H9 (cell line): ENCODE results near the gene DOK5. TPM values are rescaled to one million over a fixed set of nuclear protein-coding genes. Genes with fewer than 3 reads are reported as not detected.

Experiments
- DNase-seq: peaks from one replicate; pipeline ENCODE4 v3.0.0-alpha.2; 2017
- H2AFZ ChIP-seq: one replicate; pipeline ENCODE4 v1.6.1; 2013; ENCODE audit warnings: mild to moderate bottlenecking, low read length, control low read depth, moderate library complexity
- H2AK5ac ChIP-seq: 2 replicates; pipeline ENCODE4 v1.6.1; 2013; ENCODE audit warnings: low read length, control low read depth, mixed read lengths; ENCODE audit not compliant: insufficient read length
- H2BK120ac ChIP-seq: one replicate; pipeline ENCODE4 v1.6.1; 2013; ENCODE audit warnings: low read depth, mild to moderate bottlenecking, low read length, control low read depth, inconsistent platforms; ENCODE audit not compliant: poor library complexity, severe bottlenecking
- H2BK12ac ChIP-seq: 2 replicates; pipeline ENCODE4 v1.6.1; 2013; ENCODE audit warnings: low read length, control low read depth, mixed read lengths, low read depth; ENCODE audit not compliant: insufficient read length
- H2BK15ac ChIP-seq: 2 replicates; pipeline ENCODE4 v1.6.1; 2013; ENCODE audit warnings: low read depth, low read length, control low read depth
- H2BK20ac ChIP-seq: one replicate; pipeline ENCODE4 v1.6.1; 2013; ENCODE audit warnings: low read depth, mild to moderate bottlenecking, low read length, control low read depth, inconsistent platforms; ENCODE audit not compliant: poor library complexity, severe bottlenecking
- H2BK5ac ChIP-seq: 2 replicates; pipeline ENCODE4 v1.6.1; 2013; ENCODE audit warnings: low read length, control low read depth, mixed read lengths; ENCODE audit not compliant: insufficient read length
- H3K14ac ChIP-seq: 2 replicates; pipeline ENCODE4 v1.6.1; 2013; ENCODE audit warnings: low read length, control low read depth; ENCODE audit not compliant: insufficient read depth
- H3K18ac ChIP-seq: 2 replicates; pipeline ENCODE4 v1.6.1; 2013; ENCODE audit warnings: low read depth, mild to moderate bottlenecking, mixed read lengths, low read length, control low read depth; ENCODE audit not compliant: insufficient read length
- H3K23ac ChIP-seq: 2 replicates; pipeline ENCODE4 v1.6.1; 2013; ENCODE audit warnings: low read length, control low read depth, mixed read lengths, low read depth; ENCODE audit not compliant: insufficient read length
- H3K23me2 ChIP-seq: 2 replicates; pipeline ENCODE4 v1.6.1; 2013; ENCODE audit warnings: low read depth, mild to moderate bottlenecking, mixed read lengths, low read length, control low read depth; ENCODE audit not compliant: insufficient read length, poor library complexity, severe bottlenecking
- H3K27ac ChIP-seq: 2 replicates; pipeline ENCODE4 v1.5.1; 2013; ENCODE audit warnings: low read length, control low read depth, mixed read lengths, low read depth; ENCODE audit not compliant: insufficient read length
- H3K27me3 ChIP-seq: 2 replicates; pipeline ENCODE4 v1.6.1; 2013; ENCODE audit warnings: low read length, control low read depth, inconsistent platforms; ENCODE audit not compliant: insufficient read depth
- H3K4ac ChIP-seq: 2 replicates; pipeline ENCODE4 v1.6.1; 2013; ENCODE audit warnings: low read depth, mild to moderate bottlenecking, control low read depth, inconsistent platforms, low read length, moderate library complexity
- H3K4me1 ChIP-seq: 2 replicates; pipeline ENCODE4 v1.6.1; 2013; ENCODE audit warnings: low read length, control low read depth, inconsistent platforms; ENCODE audit not compliant: insufficient read depth
- H3K4me2 ChIP-seq: 2 replicates; pipeline ENCODE4 v1.6.1; 2013; ENCODE audit warnings: low read length, control low read depth, mixed read lengths; ENCODE audit not compliant: insufficient read length, insufficient read depth
- H3K56ac ChIP-seq: 2 replicates; pipeline ENCODE4 v1.6.1; 2013; ENCODE audit warnings: low read depth, mild to moderate bottlenecking, mixed read lengths, low read length, control low read depth; ENCODE audit not compliant: insufficient read length
- H3K79me1 ChIP-seq: 2 replicates; pipeline ENCODE4 v1.6.1; 2013; ENCODE audit warnings: low read depth, mild to moderate bottlenecking, moderate library complexity, low read length, control low read depth, inconsistent platforms; ENCODE audit not compliant: insufficient read depth, poor library complexity, severe bottlenecking
- H3K79me2 ChIP-seq: 2 replicates; pipeline ENCODE4 v1.6.1; 2013; ENCODE audit warnings: low read length, control low read depth, inconsistent platforms; ENCODE audit not compliant: insufficient read depth
- H3K9ac ChIP-seq: 2 replicates; pipeline ENCODE4 v1.6.1; 2013; ENCODE audit warnings: low read length, control low read depth, mixed read lengths; ENCODE audit not compliant: insufficient read length; ENCODE audit errors: extremely low read depth
- H3K9me3 ChIP-seq: one replicate; pipeline ENCODE4 v1.6.1; 2013; ENCODE audit warnings: low read depth, low read length, inconsistent platforms; ENCODE audit not compliant: control insufficient read depth
- H3T11ph ChIP-seq: one replicate; pipeline ENCODE4 v1.6.1; 2013; ENCODE audit warnings: mild to moderate bottlenecking, low read length, control low read depth, inconsistent platforms
- H4K20me1 ChIP-seq: one replicate; pipeline ENCODE4 v1.6.1; 2013; ENCODE audit not compliant: control insufficient read depth, insufficient read length, insufficient read depth
- H4K5ac ChIP-seq: 2 replicates; pipeline ENCODE4 v1.6.1; 2013; ENCODE audit warnings: low read depth, mild to moderate bottlenecking, mixed read lengths, low read length, control low read depth; ENCODE audit not compliant: insufficient read length
- H4K8ac ChIP-seq: replicated peaks from 2 replicates; pipeline ENCODE4 v1.6.1; 2013; ENCODE audit warnings: low read length, control low read depth, mixed read lengths, low read depth; ENCODE audit not compliant: insufficient read length
- H4K91ac ChIP-seq: 2 replicates; pipeline ENCODE4 v1.6.1; 2013; ENCODE audit warnings: low read depth, mild to moderate bottlenecking, moderate library complexity, mixed read lengths, low read length, control low read depth; ENCODE audit not compliant: insufficient read length
- H3K27ac Mint-ChIP-seq, 3 experiments: 2 replicates in 2 of 3; 3 replicates in 1 of 3; pipeline ENCODE4 v1.8.0; 2020 to 2021; ENCODE audit warnings: mixed read lengths in 3 of 3, mild to moderate bottlenecking in 1 of 3, moderate library complexity in 1 of 3
- H3K27me3 Mint-ChIP-seq: 2 replicates; pipeline ENCODE4 v1.8.0; 2021; ENCODE audit warnings: low read depth, mild to moderate bottlenecking, moderate library complexity, mixed read lengths
- H3K36me3 Mint-ChIP-seq, 3 experiments: 2 replicates in 2 of 3; 3 replicates in 1 of 3; pipeline ENCODE4 v1.8.0; 2020 to 2021; ENCODE audit warnings: low read depth in 3 of 3, mixed read lengths in 3 of 3; ENCODE audit not compliant: insufficient read depth in 1 of 3
- H3K4me1 Mint-ChIP-seq, 2 experiments: 2 replicates each; pipeline ENCODE4 v1.8.0; 2020; ENCODE audit warnings: mixed read lengths in 2 of 2
- H3K4me3 Mint-ChIP-seq, 2 experiments: 2 replicates in 1 of 2; 3 replicates in 1 of 2; pipeline ENCODE4 v1.8.0; 2020 to 2021; ENCODE audit warnings: mild to moderate bottlenecking in 2 of 2, mixed read lengths in 2 of 2, moderate library complexity in 1 of 2
- H3K9me3 Mint-ChIP-seq, 2 experiments: 2 replicates in 1 of 2; 3 replicates in 1 of 2; pipeline ENCODE4 v1.8.0; 2020; ENCODE audit warnings: mild to moderate bottlenecking in 2 of 2, mixed read lengths in 2 of 2, moderate library complexity in 1 of 2
- CTCF ChIP-seq: fragments of 200-600 bp; sonication (generic); conservative IDR thresholded peaks from 3 replicates; pipeline ENCODE4 v1.8.0; 2021; ENCODE audit warnings: antibody characterized with exemption, mild to moderate bottlenecking
- WGBS: extraction: QIAGEN DNeasy Blood & Tissue Kit; methylation state at CpG from one replicate; pipeline ENCODE4 v1.1.7; 2013; ENCODE audit warnings: missing lambda C conversion rate, low lambda C conversion rate, mixed read lengths; ENCODE audit not compliant: insufficient read length; ENCODE audit errors: extremely low coverage; 5-methylcytosine and 5-hydroxymethylcytosine counted together
- total RNA-seq: library from RNA; stranded (reverse); gene quantifications from 2 replicates; pipeline ENCODE4 v1.2.1, GENCODE V29; 2021

DOK5 gene
- total RNA-seq, 1 experiment from 2014 or later, result 4.5 TPM

- H3K27me3 Mint-ChIP-seq, result no peaks in the 10 kb centered on the region; the same call in 1 of the 2 replicates
- H2BK120ac ChIP-seq, result no peak overlapping the region
These were observed 109.8 kb downstream of the DOK5 start for GRCh38 chr20:54585217-54585616.

More at GRCh38 chr20:54585217-54585616, 109.8 kb downstream of the DOK5 start:
- Mint-ChIP-seq H3K4me3 (no peak overlapping the region), H3K36me3 (no peaks in the 10 kb centered on the region), H3K9me3 (no peaks in the 10 kb centered on the region; a peak in 1 of 5 replicates), H3K27ac (no peak overlapping the region), H3K4me1 (no peaks in the 10 kb centered on the region)
- H3K9me3 ChIP-seq, result no peaks in the 10 kb centered on the region
- H3K27ac ChIP-seq, result no peak overlapping the region
- no peak overlapping the region for H2AFZ ChIP-seq
- H4K5ac ChIP-seq, result no peak overlapping the region
- no peak overlapping the region for H4K91ac ChIP-seq
- no peak overlapping the region for H2BK12ac ChIP-seq
- no peak overlapping the region for H3K9ac ChIP-seq
- no peak overlapping the region for H3K23ac ChIP-seq
- no peak overlapping the region for H3K18ac ChIP-seq
- no peaks in the 10 kb centered on the region for H3K79me1 ChIP-seq
- no peak overlapping the region for H2AK5ac ChIP-seq
- no peak overlapping the region for H2BK15ac ChIP-seq
- no peak overlapping the region for H2BK20ac ChIP-seq
- H3K14ac ChIP-seq, result no peak overlapping the region
- no peak overlapping the region for H3K4ac ChIP-seq
- no peaks in the 10 kb centered on the region for H3K79me2 ChIP-seq
- no peak for DNase-seq
- no peak overlapping the region for H3K56ac ChIP-seq
- no peak overlapping the region for H3K4me2 ChIP-seq
- H4K20me1 ChIP-seq, result no peaks in the 10 kb centered on the region
- H4K8ac ChIP-seq, result no peak overlapping the region
- no peaks in the 10 kb centered on the region for H3K4me1 ChIP-seq
- no peak overlapping the region for H3T11ph ChIP-seq
- no peak for TF ChIP-seq CTCF
- no CpG with 5 or more reads among the region's 3 CpGs for WGBS
- no peak overlapping the region for H2BK5ac ChIP-seq
- H3K27me3 ChIP-seq, result no peaks in the 10 kb centered on the region
- H3K23me2 ChIP-seq, result no peaks in the 10 kb centered on the region
